H9 (cell line): ENCODE data around the gene TKTL1. TPM values are rescaled to one million over a fixed set of nuclear protein-coding genes. Genes with fewer than 3 reads are reported as not detected.
"Not testable (repeated sequence)": the region's sequence is repeated elsewhere in the genome, so short reads cannot be mapped to it uniquely, and the experiment has no call there.

Source experiments
- DNase-seq: peaks from one replicate; pipeline ENCODE4 v3.0.0-alpha.2; 2017
- H2AFZ ChIP-seq: one replicate; pipeline ENCODE4 v1.6.1; 2013; ENCODE audit warnings: mild to moderate bottlenecking, low read length, control low read depth, moderate library complexity
- H2AK5ac ChIP-seq: 2 replicates; pipeline ENCODE4 v1.6.1; 2013; ENCODE audit warnings: low read length, control low read depth, mixed read lengths; ENCODE audit not compliant: insufficient read length
- H2BK120ac ChIP-seq: one replicate; pipeline ENCODE4 v1.6.1; 2013; ENCODE audit warnings: low read depth, mild to moderate bottlenecking, low read length, control low read depth, inconsistent platforms; ENCODE audit not compliant: poor library complexity, severe bottlenecking
- H2BK12ac ChIP-seq: 2 replicates; pipeline ENCODE4 v1.6.1; 2013; ENCODE audit warnings: low read length, control low read depth, mixed read lengths, low read depth; ENCODE audit not compliant: insufficient read length
- H2BK15ac ChIP-seq: 2 replicates; pipeline ENCODE4 v1.6.1; 2013; ENCODE audit warnings: low read depth, low read length, control low read depth
- H2BK20ac ChIP-seq: one replicate; pipeline ENCODE4 v1.6.1; 2013; ENCODE audit warnings: low read depth, mild to moderate bottlenecking, low read length, control low read depth, inconsistent platforms; ENCODE audit not compliant: poor library complexity, severe bottlenecking
- H2BK5ac ChIP-seq: 2 replicates; pipeline ENCODE4 v1.6.1; 2013; ENCODE audit warnings: low read length, control low read depth, mixed read lengths; ENCODE audit not compliant: insufficient read length
- H3K14ac ChIP-seq: 2 replicates; pipeline ENCODE4 v1.6.1; 2013; ENCODE audit warnings: low read length, control low read depth; ENCODE audit not compliant: insufficient read depth
- H3K18ac ChIP-seq: 2 replicates; pipeline ENCODE4 v1.6.1; 2013; ENCODE audit warnings: low read depth, mild to moderate bottlenecking, mixed read lengths, low read length, control low read depth; ENCODE audit not compliant: insufficient read length
- H3K23ac ChIP-seq: 2 replicates; pipeline ENCODE4 v1.6.1; 2013; ENCODE audit warnings: low read length, control low read depth, mixed read lengths, low read depth; ENCODE audit not compliant: insufficient read length
- H3K23me2 ChIP-seq: 2 replicates; pipeline ENCODE4 v1.6.1; 2013; ENCODE audit warnings: low read depth, mild to moderate bottlenecking, mixed read lengths, low read length, control low read depth; ENCODE audit not compliant: insufficient read length, poor library complexity, severe bottlenecking
- H3K27ac ChIP-seq: 2 replicates; pipeline ENCODE4 v1.5.1; 2013; ENCODE audit warnings: low read length, control low read depth, mixed read lengths, low read depth; ENCODE audit not compliant: insufficient read length
- H3K27me3 ChIP-seq: 2 replicates; pipeline ENCODE4 v1.6.1; 2013; ENCODE audit warnings: low read length, control low read depth, inconsistent platforms; ENCODE audit not compliant: insufficient read depth
- H3K4ac ChIP-seq: 2 replicates; pipeline ENCODE4 v1.6.1; 2013; ENCODE audit warnings: low read depth, mild to moderate bottlenecking, control low read depth, inconsistent platforms, low read length, moderate library complexity
- H3K4me1 ChIP-seq: 2 replicates; pipeline ENCODE4 v1.6.1; 2013; ENCODE audit warnings: low read length, control low read depth, inconsistent platforms; ENCODE audit not compliant: insufficient read depth
- H3K4me2 ChIP-seq: 2 replicates; pipeline ENCODE4 v1.6.1; 2013; ENCODE audit warnings: low read length, control low read depth, mixed read lengths; ENCODE audit not compliant: insufficient read length, insufficient read depth
- H3K56ac ChIP-seq: 2 replicates; pipeline ENCODE4 v1.6.1; 2013; ENCODE audit warnings: low read depth, mild to moderate bottlenecking, mixed read lengths, low read length, control low read depth; ENCODE audit not compliant: insufficient read length
- H3K79me1 ChIP-seq: 2 replicates; pipeline ENCODE4 v1.6.1; 2013; ENCODE audit warnings: low read depth, mild to moderate bottlenecking, moderate library complexity, low read length, control low read depth, inconsistent platforms; ENCODE audit not compliant: insufficient read depth, poor library complexity, severe bottlenecking
- H3K79me2 ChIP-seq: 2 replicates; pipeline ENCODE4 v1.6.1; 2013; ENCODE audit warnings: low read length, control low read depth, inconsistent platforms; ENCODE audit not compliant: insufficient read depth
- H3K9ac ChIP-seq: 2 replicates; pipeline ENCODE4 v1.6.1; 2013; ENCODE audit warnings: low read length, control low read depth, mixed read lengths; ENCODE audit not compliant: insufficient read length; ENCODE audit errors: extremely low read depth
- H3K9me3 ChIP-seq: one replicate; pipeline ENCODE4 v1.6.1; 2013; ENCODE audit warnings: low read depth, low read length, inconsistent platforms; ENCODE audit not compliant: control insufficient read depth
- H3T11ph ChIP-seq: one replicate; pipeline ENCODE4 v1.6.1; 2013; ENCODE audit warnings: mild to moderate bottlenecking, low read length, control low read depth, inconsistent platforms
- H4K20me1 ChIP-seq: one replicate; pipeline ENCODE4 v1.6.1; 2013; ENCODE audit not compliant: control insufficient read depth, insufficient read length, insufficient read depth
- H4K5ac ChIP-seq: 2 replicates; pipeline ENCODE4 v1.6.1; 2013; ENCODE audit warnings: low read depth, mild to moderate bottlenecking, mixed read lengths, low read length, control low read depth; ENCODE audit not compliant: insufficient read length
- H4K8ac ChIP-seq: replicated peaks from 2 replicates; pipeline ENCODE4 v1.6.1; 2013; ENCODE audit warnings: low read length, control low read depth, mixed read lengths, low read depth; ENCODE audit not compliant: insufficient read length
- H4K91ac ChIP-seq: 2 replicates; pipeline ENCODE4 v1.6.1; 2013; ENCODE audit warnings: low read depth, mild to moderate bottlenecking, moderate library complexity, mixed read lengths, low read length, control low read depth; ENCODE audit not compliant: insufficient read length
- H3K27ac Mint-ChIP-seq, 3 experiments: 2 replicates in 2 of 3; 3 replicates in 1 of 3; pipeline ENCODE4 v1.8.0; 2020 to 2021; ENCODE audit warnings: mixed read lengths in 3 of 3, mild to moderate bottlenecking in 1 of 3, moderate library complexity in 1 of 3
- H3K27me3 Mint-ChIP-seq: 2 replicates; pipeline ENCODE4 v1.8.0; 2021; ENCODE audit warnings: low read depth, mild to moderate bottlenecking, moderate library complexity, mixed read lengths
- H3K36me3 Mint-ChIP-seq, 3 experiments: 2 replicates in 2 of 3; 3 replicates in 1 of 3; pipeline ENCODE4 v1.8.0; 2020 to 2021; ENCODE audit warnings: low read depth in 3 of 3, mixed read lengths in 3 of 3; ENCODE audit not compliant: insufficient read depth in 1 of 3
- H3K4me1 Mint-ChIP-seq, 2 experiments: 2 replicates each; pipeline ENCODE4 v1.8.0; 2020; ENCODE audit warnings: mixed read lengths in 2 of 2
- H3K4me3 Mint-ChIP-seq, 2 experiments: 2 replicates in 1 of 2; 3 replicates in 1 of 2; pipeline ENCODE4 v1.8.0; 2020 to 2021; ENCODE audit warnings: mild to moderate bottlenecking in 2 of 2, mixed read lengths in 2 of 2, moderate library complexity in 1 of 2
- H3K9me3 Mint-ChIP-seq, 2 experiments: 2 replicates in 1 of 2; 3 replicates in 1 of 2; pipeline ENCODE4 v1.8.0; 2020; ENCODE audit warnings: mild to moderate bottlenecking in 2 of 2, mixed read lengths in 2 of 2, moderate library complexity in 1 of 2
- WGBS: extraction: QIAGEN DNeasy Blood & Tissue Kit; methylation state at CpG from one replicate; pipeline ENCODE4 v1.1.7; 2013; ENCODE audit warnings: missing lambda C conversion rate, low lambda C conversion rate, mixed read lengths; ENCODE audit not compliant: insufficient read length; ENCODE audit errors: extremely low coverage; 5-methylcytosine and 5-hydroxymethylcytosine counted together
- total RNA-seq: library from RNA; stranded (reverse); gene quantifications from 2 replicates; pipeline ENCODE4 v1.2.1, GENCODE V29; 2021

The TKTL1 gene
- total RNA-seq, 1 experiment from 2014 or later: not detected

DNA sequence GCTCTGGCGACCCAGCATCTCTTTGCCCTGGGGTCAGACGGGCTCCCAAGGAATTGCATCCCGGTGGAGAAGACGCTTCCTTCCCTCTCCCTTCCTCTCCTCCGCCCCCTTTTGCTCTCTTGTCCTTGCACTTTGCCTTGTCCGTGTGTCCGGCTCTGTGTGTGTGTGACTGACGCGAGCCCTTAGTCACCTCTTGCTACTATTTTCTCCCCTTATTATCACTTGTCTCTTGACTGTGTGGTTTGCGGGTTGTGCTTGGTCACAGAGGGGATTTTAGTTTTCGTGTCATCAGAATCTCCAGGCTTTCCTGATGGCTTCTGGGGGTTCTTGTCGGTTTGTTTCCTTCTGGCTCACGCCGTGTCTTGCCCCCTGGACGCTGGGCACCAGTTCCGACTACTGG, 47.5 kb downstream of the TKTL1 start:
- H3K23ac ChIP-seq, H4K91ac ChIP-seq, H3T11ph ChIP-seq, H2BK5ac ChIP-seq, H3K9me3 ChIP-seq, H3K27me3 Mint-ChIP-seq, H2BK20ac ChIP-seq, H3K18ac ChIP-seq, H3K79me1 ChIP-seq, H3K4me1 ChIP-seq, H3K4me3 Mint-ChIP-seq, H2AFZ ChIP-seq, H3K79me2 ChIP-seq, H4K5ac ChIP-seq, H3K14ac ChIP-seq, H3K9ac ChIP-seq, H4K8ac ChIP-seq, H3K4ac ChIP-seq, H3K36me3 Mint-ChIP-seq, H3K27me3 ChIP-seq, H3K9me3 Mint-ChIP-seq, H3K27ac ChIP-seq, H3K4me2 ChIP-seq, H3K27ac Mint-ChIP-seq, DNase-seq, H3K56ac ChIP-seq, H2AK5ac ChIP-seq, H4K20me1 ChIP-seq, H3K4me1 Mint-ChIP-seq, H2BK12ac ChIP-seq, H2BK120ac ChIP-seq, H2BK15ac ChIP-seq, H3K23me2 ChIP-seq: not testable (repeated sequence)
- WGBS: no CpG with 5 or more reads among the region's 16 CpGs

GRCh38 chrX:154343620-154344019, 48.0 kb downstream of the TKTL1 start:
- H3K4me3 Mint-ChIP-seq, H3K4me1 ChIP-seq, H3K36me3 Mint-ChIP-seq, H2BK15ac ChIP-seq, H2BK20ac ChIP-seq, H4K5ac ChIP-seq, H3K14ac ChIP-seq, H3K27ac ChIP-seq, H3K27me3 ChIP-seq, H3K56ac ChIP-seq, H3T11ph ChIP-seq, H3K9ac ChIP-seq, H2BK12ac ChIP-seq, H3K27ac Mint-ChIP-seq, H3K27me3 Mint-ChIP-seq, H2AFZ ChIP-seq, H3K4me2 ChIP-seq, H3K18ac ChIP-seq, H2BK5ac ChIP-seq, DNase-seq, H3K79me1 ChIP-seq, H3K23me2 ChIP-seq, H3K23ac ChIP-seq, H4K20me1 ChIP-seq, H3K4ac ChIP-seq, H2AK5ac ChIP-seq, H4K8ac ChIP-seq, H3K79me2 ChIP-seq, H3K4me1 Mint-ChIP-seq, H2BK120ac ChIP-seq, H4K91ac ChIP-seq: not testable (repeated sequence)
- peaks cover 11% of the 10 kb centered on the region for H3K9me3 ChIP-seq
- H3K9me3 Mint-ChIP-seq: peaks cover 12% of the 10 kb centered on the region in 2 experiments
- no CpG with 5 or more reads among the region's 20 CpGs for WGBS
